T-helper 17 cell (primary cell): Measurements from ENCODE around the gene MYO5B. TPM values are rescaled to one million over a fixed set of nuclear protein-coding genes. Genes with fewer than 3 reads are reported as not detected.
"Not testable (repeated sequence)": the region's sequence is repeated elsewhere in the genome, so short reads cannot be mapped to it uniquely, and the experiment has no call there.

Source experiments
- ATAC-seq: fragments of 150-1000 bp; cut with Tn5 transposase; 2 replicates; pipeline ENCODE4 v1.10.0; 2021; ENCODE audit warnings: mild to moderate bottlenecking, moderate library complexity
- DNase-seq, 3 donors: peaks; one replicate each; pipeline versions ENCODE4 v3.0.0 to v3.0.0-alpha.2; 2020 to 2021
- H3K9me3 ChIP-seq: one replicate; pipeline ENCODE4 v1.7.0; 2013; ENCODE audit warnings: low read length, mild to moderate bottlenecking; ENCODE audit not compliant: control insufficient read depth, poor library complexity, severe bottlenecking
- H3K27ac Mint-ChIP-seq: one replicate; pipeline ENCODE4 v1.8.0; 2022; ENCODE audit warnings: mild to moderate bottlenecking, moderate library complexity, mixed read lengths
- H3K27me3 Mint-ChIP-seq: one replicate; pipeline ENCODE4 v1.8.0; 2022; ENCODE audit warnings: mixed read lengths
- H3K36me3 Mint-ChIP-seq: one replicate; pipeline ENCODE4 v1.8.0; 2022; ENCODE audit warnings: low read depth, mixed read lengths
- H3K4me1 Mint-ChIP-seq: one replicate; pipeline ENCODE4 v1.8.0; 2022; ENCODE audit warnings: mild to moderate bottlenecking, mixed read lengths
- H3K4me3 Mint-ChIP-seq: one replicate; pipeline ENCODE4 v1.8.0; 2022; ENCODE audit warnings: mild to moderate bottlenecking, moderate library complexity, mixed read lengths
- total RNA-seq, 4 donors: library from RNA in 2 of 4; stranded (reverse) in 2 of 4; gene quantifications; one replicate each; pipeline ENCODE4 v1.2.3 and lab custom pipeline; 2022 to 2026

MYO5B gene
- total RNA-seq, 2 donors from 2014 or later: 0.12 TPM; not detected in 1

DNA sequence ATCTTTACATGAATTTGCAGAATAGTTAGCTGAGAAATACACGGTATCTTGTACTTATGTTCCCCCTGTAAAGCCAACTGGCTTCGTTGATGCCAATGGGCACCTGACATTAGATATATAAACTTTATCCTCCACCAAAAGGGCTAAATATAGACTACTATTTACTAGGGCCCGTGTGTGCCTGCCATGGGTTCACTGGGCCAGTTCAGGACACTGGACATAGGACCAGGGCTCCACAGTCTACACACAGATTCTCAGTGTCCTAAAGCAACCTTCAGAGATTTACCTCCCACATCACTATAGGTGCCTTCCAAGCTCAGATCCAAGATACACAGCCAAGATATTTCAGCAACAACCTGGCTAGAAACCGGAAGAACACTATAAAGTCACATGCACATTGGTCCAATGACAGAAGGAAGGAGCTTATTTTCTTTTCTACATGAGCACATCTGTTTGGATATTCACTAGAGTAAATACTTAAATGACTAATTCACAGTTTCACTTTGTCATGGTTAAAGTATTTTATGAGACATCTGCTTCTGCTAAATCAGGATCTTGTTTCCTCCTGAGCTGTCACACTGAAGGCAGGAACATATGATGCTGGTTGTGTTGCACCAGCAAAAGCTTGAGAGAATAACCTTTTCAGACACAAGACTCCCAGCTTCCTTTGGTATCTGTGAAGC lies 95.1 kb downstream of the MYO5B start:
- no peak overlapping the region for H3K27ac Mint-ChIP-seq
- DNase-seq: no peak
- peaks cover 2% of the 10 kb centered on the region for H3K4me1 Mint-ChIP-seq
- H3K4me3 Mint-ChIP-seq: no peak overlapping the region
- peaks cover 68% of the 10 kb centered on the region for H3K27me3 Mint-ChIP-seq
- no peaks in the 10 kb centered on the region for H3K9me3 ChIP-seq
- H3K36me3 Mint-ChIP-seq: no peaks in the 10 kb centered on the region
- no peak for ATAC-seq

DNA sequence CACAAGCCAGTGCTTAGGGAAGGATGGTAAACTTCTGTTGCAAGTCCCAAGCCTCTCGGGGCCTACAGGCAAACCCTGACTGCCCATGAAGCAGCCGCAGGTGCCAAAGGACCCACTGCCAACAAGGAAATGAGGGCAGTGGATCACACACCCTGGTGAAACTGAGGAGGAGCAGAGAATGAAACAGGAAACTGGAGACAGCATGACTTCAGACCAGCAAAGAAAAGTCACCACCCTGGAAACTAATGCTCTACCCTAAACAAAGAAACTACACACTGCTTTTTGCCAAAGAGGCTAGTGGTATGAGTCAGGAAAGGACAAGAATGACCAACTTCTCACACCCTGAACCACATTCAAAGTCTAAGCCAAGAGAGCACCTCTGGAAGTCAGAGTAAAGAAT lies 97.2 kb downstream of the MYO5B start:
- Mint-ChIP-seq H3K4me3 (no peak overlapping the region), H3K36me3 (no peaks in the 10 kb centered on the region), H3K4me1 (peaks cover 2% of the 10 kb centered on the region), H3K27me3 (peaks cover 59% of the 10 kb centered on the region), H3K27ac (no peak overlapping the region)
- DNase-seq (no peak), ATAC-seq (no peak)
- no peaks in the 10 kb centered on the region for H3K9me3 ChIP-seq

DNA sequence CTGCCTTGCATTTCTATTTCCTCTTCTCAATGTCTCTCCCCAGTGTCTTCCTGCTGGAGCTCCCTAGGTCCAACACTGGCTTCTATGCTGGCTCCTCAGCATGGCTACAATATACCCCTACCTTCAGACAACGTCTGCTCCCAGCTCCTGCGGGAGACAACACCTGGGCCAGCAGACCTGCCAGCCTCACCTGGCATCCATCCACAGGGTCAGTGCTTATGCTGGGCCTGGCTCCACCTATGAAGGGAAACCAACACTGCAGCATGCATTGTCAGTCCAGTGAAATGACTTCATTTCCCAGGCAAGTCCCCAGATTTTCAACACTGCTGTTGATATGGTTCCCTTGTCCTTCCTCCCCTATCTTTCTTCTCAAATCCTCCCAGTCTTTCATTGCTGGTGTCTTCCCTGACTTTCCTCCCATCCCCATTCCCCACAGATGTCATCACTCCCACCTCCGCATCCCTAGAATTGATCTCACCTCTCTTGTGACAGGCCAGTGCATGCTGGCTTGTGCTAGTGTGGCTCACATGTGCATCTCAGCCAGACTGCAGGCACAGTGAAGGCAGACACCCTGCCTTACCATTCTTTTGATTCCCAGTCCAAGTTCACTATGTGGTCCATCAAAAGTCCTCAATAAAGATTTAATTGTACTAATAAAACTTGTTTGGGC lies 98.0 kb downstream of the MYO5B start:
- Mint-ChIP-seq H3K27me3 (peaks cover 60% of the 10 kb centered on the region), H3K4me1 (peaks cover 2% of the 10 kb centered on the region), H3K4me3 (no peak overlapping the region), H3K27ac (no peak overlapping the region), H3K36me3 (no peaks in the 10 kb centered on the region)
- DNase-seq (no peak), ATAC-seq (no peak)
- peaks cover 2% of the 10 kb centered on the region for H3K9me3 ChIP-seq

- not testable (repeated sequence) for H3K9me3 ChIP-seq, DNase-seq, H3K27ac Mint-ChIP-seq, H3K4me3 Mint-ChIP-seq, ATAC-seq, H3K4me1 Mint-ChIP-seq, H3K36me3 Mint-ChIP-seq
- peaks cover 59% of the 10 kb centered on the region for H3K27me3 Mint-ChIP-seq
Observed at GRCh38 chr18:50094786-50095185, 100.2 kb downstream of the MYO5B start.

DNA sequence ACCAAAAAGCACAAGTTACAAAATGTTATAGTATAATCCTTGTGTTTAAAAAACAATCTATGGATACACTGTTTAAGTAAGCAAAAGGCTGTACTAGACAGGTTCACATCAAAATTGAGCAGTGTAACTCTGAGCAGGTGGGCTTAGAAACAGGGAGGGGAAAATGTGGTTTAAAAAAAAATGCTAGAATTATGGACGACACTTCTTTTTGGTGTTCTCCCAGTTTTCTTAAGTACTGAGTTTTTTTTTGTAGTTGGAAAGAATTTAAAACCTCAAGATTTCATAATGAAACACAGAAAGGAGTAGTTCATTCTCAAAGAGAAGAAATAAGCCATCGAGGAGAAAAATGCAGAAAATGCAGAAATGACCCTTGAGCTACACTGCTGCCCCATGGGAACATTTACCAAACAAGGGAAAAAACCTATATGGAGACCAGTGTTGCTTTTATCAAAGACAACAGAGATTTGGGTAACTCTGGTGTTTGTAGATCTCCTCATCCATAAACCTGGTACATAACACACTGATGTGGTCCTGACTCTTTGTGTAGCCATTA lies 100.7 kb downstream of the MYO5B start:
- ATAC-seq (no peak), DNase-seq (no peak)
- Mint-ChIP-seq H3K4me1 (no peaks in the 10 kb centered on the region), H3K4me3 (no peak overlapping the region), H3K36me3 (no peaks in the 10 kb centered on the region), H3K27ac (no peak overlapping the region), H3K27me3 (peaks cover 61% of the 10 kb centered on the region)
- H3K9me3 ChIP-seq: peaks cover 2% of the 10 kb centered on the region

GRCh38 chr18:50093366-50094064 lies 101.4 kb downstream of the MYO5B start:
- H3K4me3 Mint-ChIP-seq: no peak overlapping the region
- no peak for ATAC-seq
- H3K9me3 ChIP-seq: peaks cover 2% of the 10 kb centered on the region
- peaks cover 64% of the 10 kb centered on the region for H3K27me3 Mint-ChIP-seq
- DNase-seq: no peak
- H3K4me1 Mint-ChIP-seq: no peaks in the 10 kb centered on the region
- no peaks in the 10 kb centered on the region for H3K36me3 Mint-ChIP-seq
- H3K27ac Mint-ChIP-seq: no peak overlapping the region

DNA sequence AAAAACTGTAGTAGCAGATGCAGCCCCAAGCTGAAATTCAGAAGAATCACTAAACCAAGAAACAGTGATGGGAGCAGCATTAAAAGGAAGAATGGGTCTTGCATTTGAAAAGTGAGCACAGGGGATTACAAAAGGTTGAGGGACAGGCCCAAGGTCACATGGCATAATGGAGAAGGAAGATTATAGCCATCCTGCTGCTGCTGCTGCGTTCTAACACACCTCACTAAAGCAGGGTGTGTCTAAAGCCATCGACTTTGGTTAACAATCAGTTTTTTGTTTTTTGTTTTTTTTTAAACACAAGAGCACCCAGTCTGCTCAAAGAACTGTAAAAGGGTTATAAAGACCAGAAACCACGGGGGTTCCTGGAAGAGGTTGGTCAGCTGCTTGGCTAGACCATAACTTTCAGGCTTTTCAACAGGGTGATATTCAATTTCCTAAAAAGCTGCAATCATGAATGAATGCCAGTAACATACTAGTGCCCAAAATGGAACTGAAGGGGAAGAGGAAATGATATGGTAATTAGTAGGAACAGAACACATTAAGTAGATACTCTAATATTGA lies 102.6 kb downstream of the MYO5B start:
- no peak overlapping the region for H3K4me3 Mint-ChIP-seq
- ATAC-seq: no peak
- H3K9me3 ChIP-seq: peaks cover 2% of the 10 kb centered on the region
- H3K4me1 Mint-ChIP-seq: no peaks in the 10 kb centered on the region
- no peak overlapping the region for H3K27ac Mint-ChIP-seq
- no peaks in the 10 kb centered on the region for H3K36me3 Mint-ChIP-seq
- no peak for DNase-seq
- peaks cover 68% of the 10 kb centered on the region for H3K27me3 Mint-ChIP-seq

- H3K9me3 ChIP-seq: peaks cover 2% of the 10 kb centered on the region
- no peaks in the 10 kb centered on the region for H3K4me1 Mint-ChIP-seq
- peaks cover 66% of the 10 kb centered on the region for H3K27me3 Mint-ChIP-seq
- H3K36me3 Mint-ChIP-seq: no peaks in the 10 kb centered on the region
- no peak for DNase-seq
- no peak for ATAC-seq
- no peak overlapping the region for H3K4me3 Mint-ChIP-seq
- no peak overlapping the region for H3K27ac Mint-ChIP-seq
Observed at GRCh38 chr18:50091509-50092244, 103.3 kb downstream of the MYO5B start.

DNA sequence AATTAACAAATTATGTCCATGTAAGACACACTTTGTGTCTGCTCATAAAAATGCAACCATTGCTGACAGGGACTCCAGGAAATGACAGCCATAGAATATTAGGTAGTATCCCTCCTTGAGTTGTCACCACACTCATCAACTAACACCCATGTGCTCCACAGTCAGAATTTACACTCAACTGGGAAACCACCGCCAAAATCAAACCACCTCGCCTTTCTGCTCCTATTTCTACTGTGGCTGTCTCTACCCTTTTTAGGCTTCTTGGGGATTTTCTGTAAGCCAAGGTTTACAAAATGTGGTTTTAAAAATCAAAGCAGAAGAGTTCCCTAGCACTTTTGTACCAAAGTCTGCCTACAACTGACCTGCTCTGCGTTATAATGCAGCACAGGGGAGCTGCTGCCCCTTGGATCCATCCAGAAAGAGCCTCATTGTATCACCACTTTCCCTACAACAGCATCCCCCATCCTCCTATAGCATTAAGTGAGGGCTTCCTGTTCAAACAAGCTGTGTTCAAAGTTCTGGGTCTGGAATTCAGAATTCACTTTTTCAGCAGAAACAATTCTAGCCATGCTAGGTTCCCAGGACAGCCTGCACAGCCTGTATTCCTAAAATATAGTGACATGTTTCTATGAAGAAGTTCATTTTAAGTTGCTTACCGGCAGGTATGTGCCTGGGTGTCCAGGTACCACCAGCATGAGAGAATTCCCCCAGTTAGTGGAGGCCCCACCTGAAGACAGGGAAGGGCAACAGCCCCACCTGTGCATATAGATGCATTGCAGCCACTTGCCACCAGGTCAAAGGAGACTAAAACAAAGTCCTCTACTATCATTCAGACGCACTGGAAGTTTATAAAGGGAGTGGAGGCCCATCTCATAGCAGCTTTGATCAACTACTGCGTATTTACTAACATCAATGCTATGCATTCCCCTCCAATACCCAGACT lies 104.3 kb downstream of the MYO5B start:
- Mint-ChIP-seq H3K27ac (no peak overlapping the region), H3K36me3 (no peaks in the 10 kb centered on the region), H3K4me3 (no peak overlapping the region), H3K4me1 (no peaks in the 10 kb centered on the region), H3K27me3 (peaks cover 67% of the 10 kb centered on the region)
- DNase-seq (no peak), ATAC-seq (no peak)
- peaks cover 2% of the 10 kb centered on the region for H3K9me3 ChIP-seq

DNA sequence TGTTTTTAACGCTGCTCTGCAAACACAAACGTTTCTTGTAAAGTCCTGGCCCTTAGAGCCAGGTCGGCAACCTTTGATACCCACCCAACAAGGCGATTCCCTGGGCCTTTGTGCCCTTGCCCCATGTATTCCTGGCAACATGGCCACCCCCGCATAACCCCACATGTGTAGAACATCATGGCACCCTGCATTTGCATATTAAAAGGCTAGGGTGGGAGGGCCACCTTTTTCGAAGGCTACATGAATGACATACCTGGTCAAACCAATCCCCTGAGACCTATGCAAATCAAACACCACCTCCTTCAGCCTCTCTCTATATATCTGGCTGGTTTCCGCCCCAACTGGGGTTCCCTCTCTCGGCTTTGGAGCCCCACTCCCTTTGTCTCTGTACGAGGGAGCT lies 105.2 kb downstream of the MYO5B start:
- no peak for ATAC-seq
- no peak for DNase-seq
- H3K27me3 Mint-ChIP-seq: peaks cover 59% of the 10 kb centered on the region
- H3K36me3 Mint-ChIP-seq: no peaks in the 10 kb centered on the region
- peaks cover 2% of the 10 kb centered on the region for H3K9me3 ChIP-seq
- H3K4me3 Mint-ChIP-seq: no peak overlapping the region
- H3K4me1 Mint-ChIP-seq: no peaks in the 10 kb centered on the region
- no peak overlapping the region for H3K27ac Mint-ChIP-seq

GRCh38 chr18:50083708-50084107 lies 111.2 kb downstream of the MYO5B start:
- ATAC-seq: no peak
- H3K27ac Mint-ChIP-seq: no peak overlapping the region
- no peaks in the 10 kb centered on the region for H3K4me1 Mint-ChIP-seq
- H3K9me3 ChIP-seq: no peaks in the 10 kb centered on the region
- H3K4me3 Mint-ChIP-seq: no peak overlapping the region
- H3K27me3 Mint-ChIP-seq: peaks cover 54% of the 10 kb centered on the region
- no peaks in the 10 kb centered on the region for H3K36me3 Mint-ChIP-seq
- no peak for DNase-seq
